Testis (tissue), 2 donors: ENCODE data around the gene TOMM7.

ENCODE experiments used
- POLR2A ChIP-seq: fragments of 450-650 bp; IDR thresholded peaks from one replicate; pipeline ENCODE4 v1.6.1; 2017; ENCODE audit warnings: antibody characterized with exemption, mild to moderate bottlenecking, moderate library complexity
- TF ChIP-seq, protein P1 (sequence below), 3 experiments: fragments of 450-650 bp in 2 of 3; fragments of 200-600 bp in 1 of 3; sonication (generic) in 1 of 3; IDR thresholded peaks; one replicate each; pipeline ENCODE4 v1.5.1; 2016 to 2019; ENCODE audit warnings: antibody characterized with exemption in 3 of 3, mild to moderate bottlenecking in 2 of 3, moderate library complexity in 1 of 3

GRCh38 chr7:22784346-22784745 lies 38.3 kb downstream of the TOMM7 start:
- no peak for TF ChIP-seq POLR2A
- TF ChIP-seq, protein P1, sequence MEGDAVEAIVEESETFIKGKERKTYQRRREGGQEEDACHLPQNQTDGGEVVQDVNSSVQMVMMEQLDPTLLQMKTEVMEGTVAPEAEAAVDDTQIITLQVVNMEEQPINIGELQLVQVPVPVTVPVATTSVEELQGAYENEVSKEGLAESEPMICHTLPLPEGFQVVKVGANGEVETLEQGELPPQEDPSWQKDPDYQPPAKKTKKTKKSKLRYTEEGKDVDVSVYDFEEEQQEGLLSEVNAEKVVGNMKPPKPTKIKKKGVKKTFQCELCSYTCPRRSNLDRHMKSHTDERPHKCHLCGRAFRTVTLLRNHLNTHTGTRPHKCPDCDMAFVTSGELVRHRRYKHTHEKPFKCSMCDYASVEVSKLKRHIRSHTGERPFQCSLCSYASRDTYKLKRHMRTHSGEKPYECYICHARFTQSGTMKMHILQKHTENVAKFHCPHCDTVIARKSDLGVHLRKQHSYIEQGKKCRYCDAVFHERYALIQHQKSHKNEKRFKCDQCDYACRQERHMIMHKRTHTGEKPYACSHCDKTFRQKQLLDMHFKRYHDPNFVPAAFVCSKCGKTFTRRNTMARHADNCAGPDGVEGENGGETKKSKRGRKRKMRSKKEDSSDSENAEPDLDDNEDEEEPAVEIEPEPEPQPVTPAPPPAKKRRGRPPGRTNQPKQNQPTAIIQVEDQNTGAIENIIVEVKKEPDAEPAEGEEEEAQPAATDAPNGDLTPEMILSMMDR (IDR thresholded peaks at IDR 0.05): no peak
